MM.1S (cell line): ENCODE data around the gene PCDH1.

Source experiments
- EZH2 ChIP-seq: fragments of 300-600 bp; sonication (generic); optimal IDR thresholded peaks from 2 replicates; pipeline ENCODE3; 2017; ENCODE audit warnings: low read depth, mild to moderate bottlenecking, antibody characterized with exemption, low read length, mixed read lengths
- EZH2phosphoT487 ChIP-seq: fragments of 300-600 bp; sonication (generic); IDR thresholded peaks from 2 replicates; pipeline ENCODE4 v1.6.1; 2018; ENCODE audit warnings: antibody characterized with exemption, low read length
- TF ChIP-seq, protein P1 (sequence below): fragments of 300-600 bp; sonication (generic); IDR thresholded peaks from 2 replicates; pipeline ENCODE4 v1.5.1; 2016; ENCODE audit warnings: antibody characterized with exemption, low read length, mixed read lengths

DNA sequence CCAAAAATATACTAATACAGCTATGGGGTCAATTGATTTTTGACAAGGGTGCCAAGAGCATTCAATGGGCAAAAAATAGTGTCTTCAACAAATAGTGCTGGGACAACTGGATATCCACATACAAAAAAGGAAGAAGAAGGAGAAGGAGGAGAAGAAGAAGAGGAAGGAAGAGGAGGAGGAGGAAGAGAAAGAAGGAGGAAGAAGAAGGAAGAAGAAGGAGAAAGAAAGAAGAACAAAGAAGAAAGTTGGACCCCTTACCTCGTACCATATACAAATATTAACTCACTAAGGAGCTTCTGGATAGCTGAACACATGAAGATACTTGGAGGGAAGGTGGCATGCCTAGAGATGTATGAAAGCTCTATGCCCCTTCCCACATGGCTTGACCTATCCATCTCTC is 28.3 kb upstream of the PCDH1 start:
- TF ChIP-seq, protein P1, sequence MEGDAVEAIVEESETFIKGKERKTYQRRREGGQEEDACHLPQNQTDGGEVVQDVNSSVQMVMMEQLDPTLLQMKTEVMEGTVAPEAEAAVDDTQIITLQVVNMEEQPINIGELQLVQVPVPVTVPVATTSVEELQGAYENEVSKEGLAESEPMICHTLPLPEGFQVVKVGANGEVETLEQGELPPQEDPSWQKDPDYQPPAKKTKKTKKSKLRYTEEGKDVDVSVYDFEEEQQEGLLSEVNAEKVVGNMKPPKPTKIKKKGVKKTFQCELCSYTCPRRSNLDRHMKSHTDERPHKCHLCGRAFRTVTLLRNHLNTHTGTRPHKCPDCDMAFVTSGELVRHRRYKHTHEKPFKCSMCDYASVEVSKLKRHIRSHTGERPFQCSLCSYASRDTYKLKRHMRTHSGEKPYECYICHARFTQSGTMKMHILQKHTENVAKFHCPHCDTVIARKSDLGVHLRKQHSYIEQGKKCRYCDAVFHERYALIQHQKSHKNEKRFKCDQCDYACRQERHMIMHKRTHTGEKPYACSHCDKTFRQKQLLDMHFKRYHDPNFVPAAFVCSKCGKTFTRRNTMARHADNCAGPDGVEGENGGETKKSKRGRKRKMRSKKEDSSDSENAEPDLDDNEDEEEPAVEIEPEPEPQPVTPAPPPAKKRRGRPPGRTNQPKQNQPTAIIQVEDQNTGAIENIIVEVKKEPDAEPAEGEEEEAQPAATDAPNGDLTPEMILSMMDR = no peak
- no peak for TF ChIP-seq EZH2
- no peak for TF ChIP-seq EZH2phosphoT487
